Kidney (tissue), 14 donors: ENCODE measurements around the gene TACC2. TPM values are rescaled to one million over a fixed set of nuclear protein-coding genes. Genes with fewer than 3 reads are reported as not detected.

ENCODE experiments used
- DNase-seq, 5 donors: peaks; one replicate each; pipeline ENCODE4 v3.0.0-alpha.2; 2013 to 2020
- FAIRE-seq: peaks from 2 replicates; lab custom pipeline; 2012; peaks lifted over from hg19 to GRCh38; lab: Jason Lieb, UNC
- H3K27ac ChIP-seq, 2 donors: one replicate each; pipeline ENCODE4 v1.7.0; 2013; ENCODE audit warnings: low read depth in 2 of 2, low read length in 2 of 2, inconsistent platforms in 1 of 2
- H3K27me3 ChIP-seq: one replicate; pipeline ENCODE4 v1.7.1; 2013; ENCODE audit warnings: low read length, inconsistent platforms; ENCODE audit not compliant: control insufficient read depth, insufficient read depth
- H3K36me3 ChIP-seq, 3 donors: one replicate each; pipeline versions ENCODE4 v1.7.0 to v1.7.1; 2013; ENCODE audit warnings: low read length in 3 of 3, control low read depth in 1 of 3, inconsistent platforms in 1 of 3; ENCODE audit not compliant: insufficient read depth in 3 of 3, control insufficient read depth in 2 of 3
- H3K4me1 ChIP-seq, 3 donors: one replicate each; pipeline versions ENCODE4 v1.7.0 to v1.7.1; 2013; ENCODE audit warnings: low read length in 3 of 3, inconsistent platforms in 1 of 3, low read depth in 1 of 3; ENCODE audit not compliant: control insufficient read depth in 2 of 3, insufficient read depth in 2 of 3
- H3K4me3 ChIP-seq, 3 donors: one replicate each; pipeline versions ENCODE4 v1.7.0 to v1.8.1; 2013; ENCODE audit warnings: low read length in 3 of 3, control low read depth in 1 of 3, inconsistent platforms in 1 of 3
- H3K9ac ChIP-seq, 3 donors: one replicate each; pipeline versions ENCODE4 v1.7.0 to v1.7.1; 2013; ENCODE audit warnings: low read length in 3 of 3, control low read depth in 1 of 3, inconsistent platforms in 1 of 3
- H3K9me3 ChIP-seq, 3 donors: one replicate each; pipeline versions ENCODE4 v1.7.0 to v1.7.1; 2013; ENCODE audit warnings: low read length in 3 of 3, control low read depth in 1 of 3, inconsistent platforms in 1 of 3; ENCODE audit not compliant: control insufficient read depth in 2 of 3, insufficient read depth in 1 of 3
- CTCF ChIP-seq: IDR thresholded peaks from 3 replicates; pipeline ENCODE4 v1.5.1; 2012; ENCODE audit warnings: mild to moderate bottlenecking, moderate library complexity, borderline replicate concordance; ENCODE audit not compliant: insufficient read depth; ENCODE audit errors: extremely low read depth
- intact Hi-C: fragments of 100-400 bp; cut with DNase I; formaldehyde crosslinking; loops from one replicate; pipeline ENCODE4 v1.11.1; 2022
- polyA plus RNA-seq: library from polyadenylated mRNA; stranded (reverse); fragments of 350-450 nt; fragmentation: Illumina TruSeq; extraction: RNeasy Lipid Tissue Mini Kit (QIAGEN cat#74804); gene quantifications from one replicate; pipeline ENCODE4 v1.2.3, GENCODE V29; 2014; ENCODE audit warnings: low read depth, low replicate concordance; ENCODE audit not compliant: insufficient read depth
- total RNA-seq: library from RNA; stranded (reverse); fragmentation: NEBNext Ultra II Directional; extraction: Animal tissue kit (Norgen Biotek cat#: 25700); gene quantifications from one replicate; pipeline ENCODE4 v1.2.1, GENCODE V29; 2021
- donor health status: control.
- donor health status: control.
- donor health status: control.
- donor health status: control.
- donor health status: control.
- donor health status: DM: yes; HTN: yes; CAD: no.
- donor health status: Normal renal cell carcinoma (clear cell type).

The TACC2 gene
- total and polyA plus RNA-seq, 2 donors from 2014 or later, result 36.4 to 81.0 TPM

GRCh38 chr10:122208571-122209430, 219.8 kb downstream of the TACC2 start:
- Histone ChIP-seq H3K27me3 (no peaks in the 10 kb centered on the region), H3K27ac (no peak overlapping the region), H3K4me3 (no peak overlapping the region), H3K9ac (no peak overlapping the region), H3K36me3 (peaks cover 0 to 12% (median 12%) of the 10 kb centered on the region in 3 donors), H3K4me1 (no peaks in the 10 kb centered on the region), H3K9me3 (no peaks in the 10 kb centered on the region)
- TF ChIP-seq CTCF, result no peak
- intact Hi-C loops, result no loop called here
- DNase-seq (no peak), FAIRE-seq (no peak)

- Histone ChIP-seq H3K4me1 (no peaks in the 10 kb centered on the region), H3K36me3 (peaks cover 0 to 12% (median 12%) of the 10 kb centered on the region in 3 donors), H3K9ac (no peak overlapping the region), H3K27me3 (no peaks in the 10 kb centered on the region), H3K4me3 (no peak overlapping the region), H3K27ac (no peak overlapping the region), H3K9me3 (no peaks in the 10 kb centered on the region)
- DNase-seq (peak in 1 of 5 donors; percentile 49), FAIRE-seq (no peak)
- intact Hi-C loops, result no loop called here
- TF ChIP-seq CTCF, result no peak
Measured at GRCh38 chr10:122210481-122211265, 221.7 kb downstream of the TACC2 start.

- no peak overlapping the region for H3K9ac ChIP-seq
- H3K9me3 ChIP-seq, result no peaks in the 10 kb centered on the region
- no peak overlapping the region for H3K4me3 ChIP-seq
- no peak overlapping the region for H3K27ac ChIP-seq
- no peak for FAIRE-seq
- intact Hi-C loops, result no loop called here
- TF ChIP-seq CTCF, result no peak
- DNase-seq, result no peak
- no peaks in the 10 kb centered on the region for H3K27me3 ChIP-seq
- H3K36me3 ChIP-seq, result peaks cover 0 to 20% (median 20%) of the 10 kb centered on the region in 3 donors
- H3K4me1 ChIP-seq, result no peaks in the 10 kb centered on the region
Measured at GRCh38 chr10:122213364-122213763, 224.4 kb downstream of the TACC2 start.
